Renal cortical epithelial cell (primary cell): ENCODE results near the gene CRYBB2. TPM values are rescaled to one million over a fixed set of nuclear protein-coding genes. Genes with fewer than 3 reads are reported as not detected.
"Not testable (repeated sequence)": the region's sequence is repeated elsewhere in the genome, so short reads cannot be mapped to it uniquely, and the experiment has no call there.

Source experiments
- DNase-seq: peaks from one replicate; pipeline ENCODE4 v3.0.0-alpha.2; 2011; ENCODE audit warnings: low read depth
- total RNA-seq: library from RNA; depleted of rRNA; stranded (reverse); fragments of >200 nt; gene quantifications from 2 replicates; pipeline ENCODE4 v1.2.3, GENCODE V29; 2014

CRYBB2 gene
- total RNA-seq, 1 donor from 2014 or later = 1.2 TPM

DNA sequence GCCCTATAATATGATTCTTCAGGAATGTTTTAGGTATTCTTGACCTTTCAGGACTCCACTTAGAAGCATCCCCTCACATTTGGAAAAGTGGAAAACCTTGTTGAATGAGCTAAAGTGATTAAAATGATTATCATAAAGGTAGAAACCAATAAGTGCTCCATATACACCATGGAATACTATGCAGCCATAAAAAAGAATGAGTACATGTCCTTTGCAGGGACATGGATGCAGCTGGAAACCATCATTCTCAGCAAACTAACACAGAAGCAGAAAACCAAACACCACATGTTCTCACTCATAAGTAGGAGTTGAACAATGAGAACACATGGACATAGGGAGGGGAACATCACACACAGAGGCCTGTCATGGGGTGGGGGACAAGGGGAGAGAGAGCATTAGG lies 14.3 kb downstream of the CRYBB2 start:
- DNase-seq = not testable (repeated sequence)

DNA sequence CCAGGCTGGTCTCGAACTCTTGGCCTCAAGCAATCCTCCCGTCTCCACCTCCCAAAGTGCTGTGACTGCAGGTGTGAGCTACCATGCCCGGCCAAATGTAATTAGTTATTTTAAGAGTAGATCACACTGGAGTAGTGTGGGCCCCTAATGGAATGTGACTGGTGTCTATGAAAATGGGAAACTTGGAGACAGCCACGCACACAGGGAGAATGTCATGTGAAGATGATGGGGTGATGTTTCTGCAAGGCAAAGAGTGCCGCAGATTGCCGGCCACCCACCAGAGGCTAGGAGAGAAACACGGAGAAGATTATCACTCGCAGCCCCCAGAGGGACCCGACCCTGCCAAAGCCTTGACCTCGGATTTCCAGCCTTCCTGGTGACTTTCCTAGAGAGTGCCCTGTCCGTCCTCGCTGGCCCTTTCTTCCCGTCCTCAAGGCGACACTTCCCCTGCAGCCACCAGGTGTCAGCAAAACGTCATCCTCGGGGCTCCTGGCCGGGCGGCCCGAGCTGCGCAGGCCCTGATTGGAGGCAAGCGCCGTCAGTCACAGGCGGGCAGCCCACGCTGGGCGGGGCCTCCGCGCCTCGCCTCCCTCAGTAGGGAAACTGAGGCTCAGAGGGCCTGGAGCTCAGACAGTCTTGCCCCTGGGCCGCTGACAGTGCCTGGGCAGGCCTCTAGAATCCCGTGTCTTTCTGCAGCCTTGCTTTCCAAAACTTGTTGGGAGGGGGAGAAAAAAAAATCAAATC lies 16.3 kb downstream of the CRYBB2 start:
- DNase-seq = peak; percentile 50

DNA sequence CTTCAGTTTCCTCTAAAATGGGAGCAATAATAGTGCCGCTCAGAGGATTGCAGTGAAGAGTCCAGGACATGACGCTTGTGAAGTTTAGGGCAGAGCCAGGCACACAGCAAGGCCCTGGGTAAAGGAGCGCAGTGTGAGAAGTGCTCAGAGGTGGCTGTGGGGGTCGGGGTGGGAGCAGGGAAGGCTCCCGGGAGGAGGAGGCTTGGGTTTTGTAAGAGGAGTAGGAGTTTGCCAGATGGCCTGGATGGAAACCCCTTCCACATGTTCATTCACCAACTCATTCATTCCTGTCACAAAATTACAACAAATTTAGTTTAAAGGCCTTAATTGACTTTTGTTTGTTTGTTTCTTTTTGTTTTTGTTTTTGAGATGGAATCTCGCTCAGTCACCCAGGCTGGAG lies 17.0 kb downstream of the CRYBB2 start:
- no peak for DNase-seq

DNA sequence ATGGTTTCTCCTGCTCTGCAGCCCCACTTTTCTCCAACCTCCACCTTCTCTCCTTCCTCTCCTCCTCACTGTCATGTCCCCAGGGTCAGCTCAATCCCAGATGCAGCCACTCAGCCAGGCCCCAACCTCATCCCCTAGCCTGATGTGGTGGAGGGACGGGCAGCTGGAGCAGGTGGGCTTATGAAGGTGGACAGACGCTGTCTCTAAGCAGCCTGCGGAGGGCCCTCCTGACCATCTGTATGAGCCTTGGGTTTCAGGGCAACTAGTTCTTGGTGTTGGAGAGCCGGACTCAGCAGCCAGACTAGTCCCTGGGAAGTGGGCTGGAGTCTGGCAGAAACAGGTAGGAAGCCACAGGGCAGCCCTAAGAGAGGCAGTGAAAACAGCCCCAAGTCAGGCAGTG lies 18.1 kb downstream of the CRYBB2 start:
- DNase-seq = no peak

DNA sequence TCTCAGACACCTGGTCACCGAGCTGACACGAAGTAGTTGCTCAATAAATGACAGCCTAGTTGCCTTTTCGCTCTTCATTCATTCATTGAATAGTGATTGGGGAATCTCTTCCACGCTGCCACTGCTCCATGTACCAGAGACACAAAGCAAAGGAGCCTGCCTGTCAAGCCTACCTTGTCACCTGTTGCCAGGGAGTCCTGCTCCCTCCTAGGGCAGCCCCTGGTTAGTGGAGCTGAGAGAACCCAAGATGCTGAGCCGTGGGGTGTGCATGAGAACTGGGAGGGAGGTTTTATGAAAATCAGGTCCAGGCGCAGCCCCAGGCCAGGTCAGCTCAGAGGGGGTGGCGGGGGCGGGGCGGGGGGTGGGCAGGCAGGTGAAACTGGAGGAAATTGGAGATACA lies 18.6 kb downstream of the CRYBB2 start:
- not testable (repeated sequence) for DNase-seq

DNA sequence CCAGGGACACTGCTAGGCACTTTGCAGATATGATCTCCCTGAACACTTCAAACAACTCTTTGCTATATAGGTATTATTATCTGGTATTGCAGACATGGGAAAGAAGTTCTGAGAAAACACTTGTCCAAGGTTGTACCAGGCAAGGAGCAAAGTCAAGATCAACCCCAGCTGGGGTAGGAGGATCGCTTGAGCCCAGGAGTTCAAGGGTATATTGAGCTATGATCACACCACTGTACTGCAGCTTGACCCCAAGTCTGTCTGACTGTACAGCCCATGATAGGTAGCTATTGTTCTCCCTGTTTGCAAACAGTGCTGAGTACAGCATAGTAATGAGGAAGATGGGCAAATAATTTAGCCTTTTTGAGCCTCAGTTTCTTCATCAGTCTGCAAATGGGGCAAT lies 35.7 kb downstream of the CRYBB2 start:
- DNase-seq = not testable (repeated sequence)

DNA sequence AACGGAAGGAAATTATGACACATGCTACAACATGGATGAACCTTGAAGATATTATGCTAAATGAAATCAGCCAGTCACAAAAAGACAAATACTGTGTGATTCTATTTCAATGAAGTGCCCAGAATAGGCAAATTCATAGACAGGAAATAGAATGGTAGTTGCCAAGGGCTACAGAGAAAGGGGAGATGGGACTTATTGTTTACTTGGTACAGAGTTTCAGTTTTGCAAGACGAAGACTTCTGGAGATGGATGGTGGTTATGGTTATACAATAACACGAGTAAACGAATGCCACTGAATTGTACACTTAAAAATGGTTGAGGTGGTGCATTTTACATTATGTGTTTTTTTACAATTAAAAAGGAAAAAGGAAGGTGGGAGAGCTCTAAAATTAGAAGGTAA lies 48.1 kb downstream of the CRYBB2 start:
- DNase-seq = not testable (repeated sequence)

DNA sequence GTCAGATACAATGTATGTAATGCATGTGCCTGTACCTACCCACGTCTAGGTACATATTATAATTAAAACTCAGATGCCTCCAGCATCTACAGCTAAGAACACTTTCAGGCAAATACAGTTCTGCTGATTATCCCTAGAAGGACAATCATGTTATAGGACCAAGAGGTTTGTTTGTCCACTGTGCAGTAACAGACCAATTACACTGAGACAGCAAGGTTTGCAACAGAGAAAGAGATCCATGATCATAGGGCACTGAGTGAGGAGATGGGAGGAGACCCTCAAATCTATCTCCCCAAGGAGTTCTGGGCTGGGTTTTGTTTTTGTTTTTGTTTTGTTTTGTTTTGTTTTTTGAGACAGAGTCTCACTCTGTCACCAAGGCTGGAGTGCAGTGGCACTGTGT lies 49.5 kb downstream of the CRYBB2 start:
- DNase-seq = not testable (repeated sequence)

DNA sequence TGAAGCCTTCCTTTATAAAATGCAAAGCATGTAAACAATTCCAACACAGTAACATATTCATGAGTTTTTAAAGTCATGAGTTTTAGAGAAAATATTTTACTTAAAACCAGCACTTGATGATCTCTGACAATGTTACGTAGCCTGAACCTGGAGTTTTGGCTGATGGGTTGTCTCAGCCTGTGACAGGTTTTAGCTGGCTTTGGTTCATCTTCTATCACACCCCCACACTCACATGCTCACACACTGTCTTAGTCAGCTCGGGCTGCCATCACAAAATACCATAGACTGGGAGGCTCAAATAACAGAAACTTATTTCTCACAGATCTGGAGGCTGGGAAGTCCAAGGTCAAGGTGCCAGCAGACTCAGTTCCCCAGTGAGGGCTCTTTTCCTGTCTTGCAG lies 50.6 kb downstream of the CRYBB2 start:
- DNase-seq = not testable (repeated sequence)

DNA sequence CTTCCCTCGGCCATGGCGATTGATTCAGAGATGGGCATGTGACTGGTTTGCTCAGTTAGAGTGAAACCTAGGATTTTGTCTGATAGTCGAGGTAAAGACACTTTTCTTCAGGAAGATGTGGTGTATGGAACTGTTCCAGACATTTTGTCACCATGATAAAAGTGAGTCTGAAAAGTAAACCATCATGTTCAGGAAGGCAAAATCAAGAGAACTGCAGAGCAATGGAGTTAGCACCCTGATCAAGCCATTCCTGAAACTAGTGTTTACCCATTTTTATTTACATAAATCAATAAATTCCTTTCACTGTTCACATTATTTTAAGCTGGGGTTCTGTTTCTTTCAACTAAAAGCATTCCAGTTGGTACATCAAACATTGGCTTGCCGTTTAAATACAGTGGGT lies 53.8 kb downstream of the CRYBB2 start:
- DNase-seq = not testable (repeated sequence)

DNA sequence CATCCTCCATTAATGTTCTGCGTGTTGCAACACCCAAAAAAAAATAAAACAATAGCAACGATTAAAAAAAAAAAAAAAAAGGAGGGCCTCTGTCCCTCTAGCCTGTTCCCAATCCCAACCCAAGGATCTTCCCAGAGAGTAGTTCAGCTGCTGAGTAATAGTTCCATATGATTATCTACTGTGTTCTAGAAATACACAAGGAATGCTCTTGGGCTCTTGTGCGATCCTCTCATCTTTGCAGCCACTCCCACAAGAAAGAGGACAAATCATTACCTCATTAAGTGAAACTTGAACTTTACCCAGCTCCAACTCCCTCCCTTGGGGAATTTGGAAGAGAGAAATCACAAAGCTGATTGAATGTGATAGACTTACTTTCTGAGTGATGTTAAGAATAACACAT lies 54.5 kb downstream of the CRYBB2 start:
- DNase-seq = not testable (repeated sequence)

DNA sequence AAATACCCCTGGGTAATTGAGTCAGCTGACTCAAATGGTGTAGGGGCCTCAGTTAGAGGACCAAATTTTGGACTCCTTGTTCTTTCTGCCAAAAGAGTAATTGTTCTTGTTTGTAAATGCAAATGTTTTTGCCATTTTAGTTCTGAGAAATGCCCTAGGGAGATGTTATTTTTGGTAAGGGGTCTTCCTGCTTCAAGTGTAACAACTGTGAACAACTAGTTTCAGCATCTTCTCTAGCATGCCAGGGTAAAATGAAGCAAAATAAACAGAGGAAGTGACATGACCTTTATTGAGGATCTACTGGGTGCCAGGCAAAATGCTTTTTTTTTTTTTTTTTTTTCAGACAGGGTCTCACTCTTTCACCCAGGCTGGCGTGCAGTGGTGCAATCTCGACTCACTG lies 60.7 kb downstream of the CRYBB2 start:
- DNase-seq = not testable (repeated sequence)

Other genes starting within 250 kb of the CRYBB2 start
- not detected in 2 replicates for gene CRYBB3, start 19.8 kb upstream of the CRYBB2 start, total RNA-seq